Activated T-helper 9 cell treated with anti-CD3 and anti-CD28 coated beads, Interleukin-2, amount 50 U/mL, for 16 hours (primary cell): ENCODE results near the gene ENGASE.

Experiments
- DNase-seq: peaks from one replicate; pipeline ENCODE4 v3.0.0-alpha.2; 2020; ENCODE audit warnings: low read depth

ENGASE gene

GRCh38 chr17:79135628-79136405 is 61.2 kb downstream of the ENGASE start:
- DNase-seq: no peak
